Stimulated activated CD4-positive, alpha-beta T cell treated with anti-CD3 and anti-CD28 coated beads, Interleukin-1b, Interleukin-23, amount 100 ng/mL, for 4 hours (primary cell): ENCODE measurements around the gene AKAP5.

Experiments
- DNase-seq, 2 donors: peaks; one replicate each; pipeline ENCODE4 v3.0.0-alpha.2; 2020; ENCODE audit warnings: low read depth in 2 of 2

The AKAP5 gene, protein sequence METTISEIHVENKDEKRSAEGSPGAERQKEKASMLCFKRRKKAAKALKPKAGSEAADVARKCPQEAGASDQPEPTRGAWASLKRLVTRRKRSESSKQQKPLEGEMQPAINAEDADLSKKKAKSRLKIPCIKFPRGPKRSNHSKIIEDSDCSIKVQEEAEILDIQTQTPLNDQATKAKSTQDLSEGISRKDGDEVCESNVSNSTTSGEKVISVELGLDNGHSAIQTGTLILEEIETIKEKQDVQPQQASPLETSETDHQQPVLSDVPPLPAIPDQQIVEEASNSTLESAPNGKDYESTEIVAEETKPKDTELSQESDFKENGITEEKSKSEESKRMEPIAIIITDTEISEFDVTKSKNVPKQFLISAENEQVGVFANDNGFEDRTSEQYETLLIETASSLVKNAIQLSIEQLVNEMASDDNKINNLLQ

DNA sequence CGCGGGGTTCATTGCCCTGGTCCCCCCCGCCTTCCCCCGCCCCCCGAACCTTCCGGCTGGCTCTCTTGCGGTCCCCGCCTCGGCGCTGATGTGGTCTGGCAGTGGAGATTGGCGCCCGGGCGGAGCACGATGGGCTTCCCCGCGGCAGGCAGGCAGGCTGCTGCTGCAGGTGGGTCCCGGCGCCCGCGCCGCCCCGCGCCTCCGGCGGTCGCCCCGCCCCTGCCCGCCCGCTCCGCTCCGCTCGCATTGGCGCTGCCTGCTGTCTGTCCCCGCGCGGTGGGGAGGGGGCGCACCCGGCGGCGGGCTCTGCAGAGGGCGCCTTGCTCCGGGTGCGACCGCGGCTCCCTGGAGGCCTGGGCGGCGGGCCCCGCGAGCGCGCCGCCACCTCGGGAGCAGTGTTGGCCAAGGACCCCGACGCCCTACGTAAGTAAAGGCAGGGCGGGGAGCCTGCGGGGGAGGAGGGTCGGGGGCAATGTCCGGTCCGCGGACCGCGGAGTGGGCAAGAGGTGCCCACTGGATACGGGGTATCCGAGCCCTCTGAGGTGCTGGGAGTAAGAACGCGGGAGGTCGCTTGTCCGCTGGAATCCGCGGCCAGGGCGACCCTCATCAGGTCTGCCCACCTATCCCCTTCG is at the start of gene AKAP5:
AKAP5 (plus strand) TSS at position 309 of the 632 bp plus-strand sequence. CDS start 2,896 bp downstream, outside the sequence.
- DNase-seq, result peak; percentile 41 to 59

DNA sequence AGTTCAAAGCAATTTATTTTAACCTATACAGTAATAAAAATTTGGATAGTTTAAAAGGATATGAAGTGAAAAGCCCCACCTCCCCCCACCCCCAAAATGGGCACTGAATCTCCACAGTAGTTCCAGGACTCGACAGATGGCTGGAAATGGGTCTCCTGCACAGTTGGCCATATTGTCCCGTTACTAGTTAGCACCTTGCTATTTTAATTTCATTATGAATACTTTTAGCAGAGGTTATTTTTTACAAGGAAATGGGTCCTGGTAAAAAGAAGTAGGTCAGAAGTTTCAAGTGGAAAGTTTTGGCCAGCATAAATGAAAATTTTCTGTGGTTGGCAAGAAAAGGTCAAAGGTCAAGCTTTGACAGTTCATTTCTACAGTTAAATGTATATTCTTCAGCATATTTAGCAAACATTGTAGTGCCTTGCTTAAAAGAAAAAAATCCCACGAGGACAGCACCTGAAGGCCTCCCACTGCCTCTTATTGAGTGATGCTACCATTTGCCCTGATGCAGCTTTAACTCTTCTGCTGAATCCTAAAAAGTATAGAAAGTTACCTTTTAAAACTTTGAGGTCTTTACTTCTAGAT is 48.9 kb upstream of the AKAP5 start:
- no peak for DNase-seq

DNA sequence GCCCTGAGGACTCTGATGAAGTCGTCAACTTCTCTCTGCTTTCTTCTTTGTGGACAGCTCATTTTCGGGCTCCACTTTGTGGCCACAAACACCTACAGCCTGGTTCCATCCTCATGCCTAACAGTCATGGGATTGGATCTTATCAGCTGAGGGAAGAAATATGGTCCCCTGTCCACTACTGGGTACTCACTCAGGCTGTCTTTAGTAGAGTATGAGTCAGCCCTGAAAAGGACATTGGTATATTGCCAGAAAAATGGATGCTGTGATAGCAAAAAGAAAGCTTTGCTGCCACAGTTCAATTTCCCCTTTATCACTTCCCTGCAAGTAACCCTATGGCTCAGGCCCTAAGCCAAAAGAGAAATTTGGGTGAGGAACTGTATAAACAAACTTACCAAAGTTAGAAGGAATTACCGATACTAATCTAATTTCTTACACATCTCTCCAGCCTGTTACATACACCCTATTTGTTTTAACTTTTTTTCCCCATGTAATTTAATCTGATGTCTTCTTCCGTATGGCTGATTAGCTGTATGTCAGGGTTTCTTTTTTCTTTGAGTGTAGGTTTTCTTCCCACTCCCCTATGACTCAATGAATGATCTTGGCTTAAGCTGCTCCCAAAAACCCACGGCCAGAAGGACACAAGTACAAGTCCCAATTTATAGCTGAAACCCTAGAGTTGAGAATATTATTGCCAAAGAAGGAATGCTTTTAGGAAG is 48.1 kb upstream of the AKAP5 start:
- no peak for DNase-seq

DNA sequence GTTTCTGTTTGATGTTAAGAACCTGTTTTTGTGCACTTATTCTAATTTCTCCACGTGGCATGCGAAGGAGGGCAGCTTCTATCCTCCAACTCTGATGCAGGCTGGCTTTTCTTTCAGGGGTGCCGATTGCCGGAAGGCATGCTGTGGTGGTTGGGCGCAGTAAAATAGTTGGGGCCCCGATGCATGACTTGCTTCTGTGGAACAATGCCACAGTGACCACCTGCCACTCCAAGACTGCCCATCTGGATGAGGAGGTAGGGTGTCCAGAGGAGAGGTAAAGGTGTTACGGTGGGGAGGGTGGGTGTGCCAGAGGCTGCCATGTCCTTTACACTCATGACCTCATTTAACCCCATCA is 47.6 kb upstream of the AKAP5 start:
- DNase-seq, result no peak

DNA sequence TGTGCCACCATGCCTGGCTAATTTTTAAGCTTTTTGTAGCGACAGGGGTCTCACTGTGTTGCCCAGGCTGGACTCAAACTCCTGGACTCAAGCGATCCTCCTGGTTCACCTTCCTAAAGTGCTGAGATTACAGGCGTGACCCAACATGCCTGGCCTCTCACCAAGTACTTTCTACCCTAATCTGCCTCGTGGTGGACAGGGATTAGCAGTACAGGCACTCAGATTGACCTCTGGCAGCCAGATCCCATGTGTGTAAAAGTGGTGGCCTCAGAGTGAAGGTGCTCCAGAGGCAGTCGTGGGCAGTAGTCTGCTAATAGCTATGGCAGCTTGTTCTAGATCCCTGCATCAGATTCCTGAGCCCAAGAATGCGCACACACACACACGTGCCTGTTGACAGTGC is 46.3 kb upstream of the AKAP5 start:
- DNase-seq, result no peak

DNA sequence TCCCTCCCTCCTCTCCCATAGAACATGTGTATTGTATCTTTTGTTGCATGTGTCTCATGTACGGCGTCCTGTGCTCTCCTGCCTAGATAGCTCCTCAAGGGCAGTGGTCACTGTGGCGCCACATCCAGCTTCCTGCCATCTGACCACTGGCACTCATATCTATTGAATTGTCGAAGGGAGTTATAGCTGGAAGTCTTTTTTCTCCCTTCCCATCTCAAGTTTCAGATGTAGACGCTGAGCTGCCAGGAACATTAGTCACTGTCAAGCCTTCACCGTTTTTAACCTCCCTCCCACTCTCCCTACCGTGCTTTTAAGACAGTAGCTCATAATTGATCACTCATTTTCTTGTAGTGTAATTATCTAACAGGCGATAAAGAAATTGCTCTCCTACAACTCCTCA is 44.1 kb upstream of the AKAP5 start:
- DNase-seq, result no peak

DNA sequence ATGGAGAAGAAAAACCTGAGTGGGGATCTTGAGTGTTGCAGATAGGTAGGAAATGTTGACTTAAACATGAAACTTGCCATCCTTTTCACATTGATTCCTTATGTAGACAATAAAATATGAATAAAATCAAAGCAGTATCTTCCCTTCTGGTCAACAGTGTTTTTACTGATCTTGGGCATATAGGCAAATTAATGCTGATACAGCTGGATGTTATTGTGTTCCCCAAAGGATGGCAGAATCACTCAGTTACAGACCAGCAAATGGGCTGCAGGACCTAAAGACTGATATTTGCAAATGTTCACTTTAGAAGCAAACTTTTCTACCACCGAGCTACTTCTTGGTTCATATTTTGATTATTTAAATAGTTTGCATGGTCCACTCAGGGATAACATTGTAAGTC is 43.3 kb upstream of the AKAP5 start:
- no peak for DNase-seq

DNA sequence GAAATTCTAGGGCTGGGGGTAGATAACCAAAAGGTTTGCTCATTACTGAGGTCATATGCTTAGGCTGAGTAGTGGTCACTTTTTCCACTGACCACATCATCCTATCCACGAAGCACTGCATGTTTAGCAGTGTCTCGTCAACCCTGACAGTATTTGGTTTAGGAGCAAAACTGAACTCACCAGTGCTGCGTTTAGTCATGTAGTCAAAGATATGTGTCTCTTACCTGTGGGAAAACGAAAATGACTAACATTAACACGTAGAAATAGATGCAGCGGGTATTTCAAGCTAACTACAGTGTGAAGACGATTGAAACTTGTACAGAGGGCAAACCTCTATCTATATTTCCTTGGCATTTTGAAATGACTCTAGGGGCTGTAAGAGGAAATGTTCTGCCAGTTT is 42.5 kb upstream of the AKAP5 start:
- DNase-seq, result no peak

DNA sequence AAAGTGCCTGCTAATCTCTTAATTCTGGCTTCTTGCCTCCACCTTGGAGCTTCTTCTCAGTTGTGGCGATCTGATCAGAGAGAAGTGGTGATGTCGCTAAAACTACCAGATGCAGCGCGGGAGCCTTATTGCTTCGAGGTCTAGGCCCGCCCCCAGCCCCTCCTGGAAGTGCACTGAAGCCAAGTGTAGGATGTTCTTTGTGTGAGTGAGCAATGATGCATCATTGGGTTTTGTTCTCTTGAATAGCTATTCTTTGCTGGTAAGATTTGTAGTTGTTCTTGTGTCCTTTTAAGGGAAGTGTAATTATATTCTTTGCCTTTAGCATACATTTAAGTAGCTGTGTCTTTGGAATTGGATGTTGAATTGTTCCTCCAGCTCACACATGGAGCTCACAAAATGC is 41.3 kb upstream of the AKAP5 start:
- no peak for DNase-seq

DNA sequence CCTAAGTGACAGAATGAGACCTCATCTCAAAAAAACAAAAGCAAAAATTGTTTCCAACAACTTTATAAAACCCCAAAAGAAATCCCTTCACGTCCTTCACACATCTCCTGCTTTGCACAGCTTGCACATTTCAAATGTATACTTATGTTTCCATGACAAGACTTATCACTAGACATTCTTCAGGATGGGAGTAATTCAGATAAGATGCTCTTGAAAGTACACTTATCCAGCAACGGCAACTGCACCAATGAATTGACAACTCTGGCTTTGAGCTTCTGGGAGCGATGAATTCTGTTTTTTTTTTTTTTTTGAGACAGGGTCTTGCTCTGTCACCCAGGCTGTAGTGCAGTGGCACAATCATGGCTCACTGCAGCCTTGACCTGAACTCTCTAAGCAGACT is 30.8 kb upstream of the AKAP5 start:
- DNase-seq, result no peak

DNA sequence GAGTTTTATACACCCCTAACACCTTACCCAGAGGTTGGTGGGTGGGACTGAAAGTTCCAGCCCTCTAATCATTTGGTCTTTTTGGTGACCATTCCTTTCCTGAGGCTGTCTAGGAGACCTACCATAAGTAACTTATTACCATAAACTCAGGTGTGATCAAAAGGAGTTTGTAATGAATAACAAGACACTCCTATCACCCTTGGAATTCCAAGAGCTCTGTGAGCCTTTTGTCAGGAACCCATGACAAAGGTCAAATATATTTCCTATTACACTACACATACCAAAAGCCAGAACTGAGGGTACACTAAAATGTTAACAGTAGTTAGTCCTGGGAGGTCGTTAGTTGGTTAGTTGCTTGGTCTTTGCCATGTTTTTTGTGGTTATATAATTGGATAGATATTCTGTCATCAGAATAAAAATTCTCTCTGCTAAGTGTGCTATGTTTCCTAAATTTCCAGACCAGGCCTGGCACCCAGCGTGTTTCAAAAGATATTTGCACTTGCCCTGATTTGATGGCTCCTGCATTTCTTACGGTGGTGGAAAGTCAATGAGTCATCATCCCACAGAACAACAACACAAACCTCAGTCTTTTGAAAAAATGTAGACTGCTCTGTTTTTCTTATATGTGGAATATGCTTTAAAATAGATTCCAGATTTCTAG is 27.0 kb upstream of the AKAP5 start:
- DNase-seq, result no peak

DNA sequence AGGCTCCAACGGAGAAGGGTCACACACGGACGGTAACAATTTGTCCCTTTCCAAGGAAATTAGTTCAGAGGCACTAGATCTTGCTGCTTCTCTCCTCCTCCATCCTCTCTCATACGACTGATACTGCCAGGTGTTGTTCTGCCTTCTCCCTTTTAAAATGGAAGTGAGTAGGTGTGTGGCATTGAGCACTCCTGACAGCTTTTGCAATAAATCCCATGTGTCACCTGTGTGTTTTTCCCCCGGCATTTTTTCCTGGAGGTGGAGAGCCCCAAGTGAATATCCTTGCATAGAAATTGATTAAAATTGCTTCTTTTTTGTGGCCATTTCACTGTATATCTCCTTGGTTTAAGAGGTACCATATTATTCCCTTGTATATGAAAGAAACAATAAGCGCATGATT is 26.2 kb upstream of the AKAP5 start:
- DNase-seq, result no peak

DNA sequence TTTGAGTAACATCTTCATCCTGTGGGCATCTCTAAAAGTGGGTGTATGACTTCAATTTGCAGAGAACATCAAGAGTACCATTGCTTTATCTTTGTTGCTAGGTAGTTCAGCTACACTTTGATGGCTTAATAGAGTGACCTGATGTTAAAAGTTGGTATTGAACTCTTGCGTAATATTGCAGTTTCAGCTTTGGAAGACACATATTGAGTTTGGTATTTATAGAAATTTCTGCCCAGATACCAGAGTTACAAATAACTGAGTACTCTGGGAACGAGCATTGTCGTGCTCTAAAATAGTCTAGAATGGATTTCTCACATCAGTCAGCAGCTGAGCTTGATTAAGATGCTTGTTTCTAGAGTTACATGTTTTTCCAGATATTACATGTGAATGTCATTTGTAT is 24.8 kb upstream of the AKAP5 start:
- no peak for DNase-seq

DNA sequence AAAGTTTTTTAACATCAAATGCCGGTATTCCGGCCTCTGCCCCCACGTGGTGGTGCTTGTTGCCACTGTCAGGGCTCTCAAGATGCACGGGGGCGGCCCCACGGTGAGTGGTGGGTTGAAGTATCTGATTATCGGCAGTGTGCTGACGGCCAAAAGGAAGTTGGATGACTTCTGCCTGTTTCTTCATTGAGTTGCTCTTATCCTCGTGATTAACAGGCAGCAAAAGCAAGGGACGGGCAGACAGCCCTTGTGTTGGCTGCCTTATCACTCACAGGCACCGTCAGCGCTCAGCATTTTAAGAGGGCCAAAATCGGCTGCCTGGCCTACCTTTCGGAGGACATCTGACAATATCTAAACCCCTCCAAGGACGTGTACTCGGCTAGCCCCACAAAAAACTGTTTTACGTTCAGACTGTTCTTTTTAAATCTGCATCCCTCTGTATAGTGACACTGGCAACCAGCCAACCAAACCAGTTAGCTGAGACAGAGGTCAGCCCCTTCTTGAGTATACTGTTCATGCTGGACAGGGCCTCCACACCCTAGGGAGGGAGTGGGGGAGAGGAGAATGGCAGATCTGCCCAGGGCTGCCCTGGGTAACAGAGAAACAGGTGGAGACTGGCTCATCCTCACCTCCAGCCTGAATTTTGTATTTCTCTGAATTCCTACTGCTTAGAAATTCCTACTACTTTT is 22.9 kb upstream of the AKAP5 start:
- no peak for DNase-seq

DNA sequence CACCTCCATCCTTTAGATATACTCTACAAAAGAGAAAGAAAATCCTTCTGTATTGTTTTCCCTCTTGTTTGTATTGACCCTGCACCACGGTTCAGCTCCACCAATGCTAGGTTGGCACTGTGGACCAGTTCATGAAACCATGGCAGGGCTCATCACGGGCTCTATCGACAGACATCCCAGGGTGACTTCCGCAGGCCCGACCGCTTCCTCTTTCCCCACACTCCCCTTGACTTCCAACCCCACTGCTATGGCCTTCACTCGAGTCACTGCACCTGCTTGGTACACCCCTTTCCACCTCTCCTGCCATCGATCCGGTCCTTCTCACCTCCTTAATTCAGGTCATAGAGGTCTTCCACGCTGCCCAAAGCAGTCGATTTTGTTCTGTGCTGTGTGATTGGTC is 21.2 kb upstream of the AKAP5 start:
- no peak for DNase-seq

DNA sequence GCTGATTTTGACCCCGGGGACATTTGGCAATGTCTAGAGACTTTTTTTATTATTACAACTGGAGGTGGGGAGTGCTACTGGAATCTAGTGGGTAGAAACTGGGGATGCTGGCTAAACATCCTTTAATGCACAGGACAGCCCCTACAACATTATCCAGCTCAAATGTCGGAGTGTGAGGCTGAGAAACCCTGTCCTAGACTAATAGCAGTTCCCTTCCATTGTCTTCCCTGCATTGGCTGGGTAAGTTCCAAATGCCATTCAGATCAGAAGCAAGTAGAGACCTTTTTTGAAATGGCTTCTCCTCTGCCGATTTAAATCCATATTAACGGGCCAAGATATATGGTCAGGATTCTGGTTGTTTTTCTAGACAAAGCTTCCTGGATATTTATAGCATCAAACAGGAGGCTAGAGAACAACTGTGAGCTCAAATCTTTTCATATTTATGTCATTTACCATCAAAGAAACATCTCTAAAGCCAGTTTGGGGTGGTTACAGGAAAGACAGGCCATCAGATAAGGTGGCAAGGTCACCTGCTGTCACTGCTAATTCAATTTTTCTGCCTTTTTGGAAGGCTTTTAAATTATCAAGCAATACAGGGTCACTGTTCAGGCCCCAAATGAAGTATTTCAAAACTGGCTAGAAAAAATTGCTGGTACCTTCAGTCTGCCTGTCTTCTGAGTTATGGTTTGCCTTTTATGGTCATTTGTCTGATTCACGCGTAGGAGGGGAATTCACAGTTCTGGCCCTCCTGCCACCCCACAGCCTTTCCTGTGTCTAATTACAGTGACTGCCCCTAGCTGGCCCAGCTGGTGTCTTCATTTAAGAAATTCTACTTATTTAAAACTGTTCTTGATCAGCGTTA is 20.1 kb upstream of the AKAP5 start:
- DNase-seq, result peak in 1 of 2 donors; percentile 21

DNA sequence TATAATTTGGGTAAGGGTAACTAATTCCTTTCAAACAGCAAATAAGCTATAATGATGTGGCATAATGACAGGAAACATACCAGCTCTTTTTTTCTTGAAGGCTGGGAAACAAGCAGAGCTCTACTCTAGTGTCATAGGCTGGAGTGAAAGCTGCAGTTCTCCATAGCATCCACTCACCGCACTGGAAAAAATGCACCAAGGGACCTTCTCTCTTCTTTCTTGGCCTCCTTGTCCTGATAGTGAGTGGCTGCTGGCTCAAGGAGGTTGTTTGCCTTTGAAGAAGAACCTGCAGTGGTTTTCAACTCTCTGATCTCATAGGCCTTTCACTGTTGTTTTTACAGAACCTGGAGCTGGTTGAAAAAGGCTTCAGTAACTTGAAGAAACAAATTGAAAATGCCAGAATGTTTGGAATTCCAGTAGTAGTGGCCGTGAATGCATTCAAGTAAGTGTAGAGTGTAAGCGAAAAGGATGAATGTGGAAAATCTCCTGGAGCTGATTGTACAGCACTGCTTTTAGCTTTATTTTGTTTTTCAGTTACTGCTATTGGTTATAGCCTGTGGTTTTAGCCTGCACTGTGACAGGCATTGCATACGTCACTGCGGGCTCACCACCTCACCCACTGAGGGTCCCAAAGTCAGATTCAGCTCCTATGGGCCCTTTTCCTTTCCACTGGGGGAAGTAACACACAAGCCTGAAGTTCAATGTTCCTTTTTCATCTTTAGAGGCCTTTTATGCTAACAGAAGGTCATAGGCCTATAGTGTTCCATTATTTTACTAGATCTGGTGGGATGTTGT is 17.2 kb upstream of the AKAP5 start:
- no peak for DNase-seq

DNA sequence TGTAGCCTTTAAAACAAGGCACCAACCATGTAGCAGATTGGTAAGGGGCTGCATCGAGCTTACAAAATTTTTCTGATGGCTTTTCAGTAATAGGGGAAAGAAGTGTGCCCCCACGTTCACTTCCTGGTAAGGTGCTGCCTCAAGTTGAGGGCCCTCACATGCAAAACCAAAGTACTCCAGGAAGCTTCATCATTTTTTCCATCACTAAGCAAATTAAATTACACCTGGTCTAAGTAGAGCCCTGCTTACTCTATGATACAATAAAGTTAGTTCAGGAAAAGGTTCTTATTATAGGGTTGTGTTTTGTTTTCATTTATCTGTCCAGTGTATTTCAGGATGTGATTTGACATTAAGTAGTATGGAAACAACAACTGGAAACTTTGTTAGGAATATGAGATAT is 15.0 kb upstream of the AKAP5 start:
- DNase-seq, result peak in 1 of 2 donors; percentile 4

DNA sequence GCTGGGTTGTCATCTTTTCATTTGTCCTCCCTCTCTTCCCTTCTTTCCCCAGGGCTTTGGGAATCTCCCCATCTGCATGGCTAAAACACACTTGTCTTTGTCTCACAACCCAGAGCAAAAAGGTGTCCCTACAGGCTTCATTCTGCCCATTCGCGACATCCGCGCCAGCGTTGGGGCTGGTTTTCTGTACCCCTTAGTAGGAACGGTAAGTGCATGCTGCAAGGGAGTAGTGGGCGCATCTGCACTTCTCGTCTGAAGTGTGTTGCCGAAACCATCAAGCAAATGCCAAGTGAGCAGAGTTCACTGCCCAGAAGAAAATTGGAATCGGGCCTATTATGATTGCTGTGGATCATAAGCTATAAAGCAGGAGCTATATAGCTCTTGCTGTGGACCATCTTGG is 10.6 kb upstream of the AKAP5 start:
- no peak for DNase-seq
